ENCODE data around the gene MEIS1.

GRCh38 chr2:66448136-66448991, 13.4 kb downstream of the MEIS1 start:
- TF ChIP-seq CTCF (conservative IDR thresholded peaks at IDR 0.05 in 1 of 2, IDR thresholded peaks at IDR 0.05 in 1 of 2; ENCODE audit: low read depth in 1 of 2, low read length in 2 of 2) (no peak), EZH2 (IDR thresholded peaks at IDR 0.05; ENCODE audit: low read length, missing control alignments) (no peak)
